OCI-LY1 (cell line): ENCODE measurements around the gene CDH13.

ENCODE experiments used
- CTCF ChIP-seq: fragments of 200-600 bp; sonication (generic), shearing (Covaris generic); IDR thresholded peaks from 2 replicates; pipeline ENCODE4 v1.5.1; 2017; ENCODE audit warnings: mild to moderate bottlenecking, antibody characterized with exemption, low read length, moderate library complexity, mixed read lengths
- EZH2 ChIP-seq: fragments of 200-600 bp; sonication (generic), shearing (Covaris generic); IDR thresholded peaks from 2 replicates; pipeline ENCODE4 v1.8.0; 2017; ENCODE audit warnings: borderline replicate concordance, mixed run types, mild to moderate bottlenecking, antibody characterized with exemption, low read length, moderate library complexity, mixed read lengths

DNA sequence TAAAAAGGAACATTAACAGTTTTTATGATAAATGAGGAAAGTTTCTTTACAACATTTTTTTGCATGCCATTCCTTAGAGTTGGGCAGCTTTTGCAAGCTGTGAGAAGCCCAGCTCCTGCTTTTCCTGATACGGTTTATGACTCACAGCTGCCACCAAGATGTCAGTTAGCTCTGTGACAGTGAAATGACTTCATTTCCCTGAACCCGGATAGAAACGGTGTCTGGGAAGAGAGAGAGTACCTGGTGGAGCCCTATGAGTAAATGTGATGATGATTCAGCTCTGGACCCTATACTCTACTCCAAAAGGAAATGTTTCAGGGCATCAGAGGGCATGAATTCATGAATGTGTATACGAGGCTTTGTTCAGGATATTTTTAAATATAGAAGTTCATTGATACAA lies 814.7 kb downstream of the CDH13 start:
- TF ChIP-seq EZH2, result no peak
- TF ChIP-seq CTCF, result no peak
